ENCODE measurements around the gene CHCHD6.
"Not testable (repeated sequence)": the region's sequence is repeated elsewhere in the genome, so short reads cannot be mapped to it uniquely, and the experiment has no call there.

The CHCHD6 gene

GRCh38 chr3:126797563-126797962, 93.5 kb downstream of the CHCHD6 start:
- H3K27ac ChIP-seq = no peak overlapping the region
- H3K4me3 ChIP-seq = no peak overlapping the region

- H3K4me3 ChIP-seq = no peak overlapping the region
Observed at GRCh38 chr3:126798521-126798920, 94.5 kb downstream of the CHCHD6 start.

DNA sequence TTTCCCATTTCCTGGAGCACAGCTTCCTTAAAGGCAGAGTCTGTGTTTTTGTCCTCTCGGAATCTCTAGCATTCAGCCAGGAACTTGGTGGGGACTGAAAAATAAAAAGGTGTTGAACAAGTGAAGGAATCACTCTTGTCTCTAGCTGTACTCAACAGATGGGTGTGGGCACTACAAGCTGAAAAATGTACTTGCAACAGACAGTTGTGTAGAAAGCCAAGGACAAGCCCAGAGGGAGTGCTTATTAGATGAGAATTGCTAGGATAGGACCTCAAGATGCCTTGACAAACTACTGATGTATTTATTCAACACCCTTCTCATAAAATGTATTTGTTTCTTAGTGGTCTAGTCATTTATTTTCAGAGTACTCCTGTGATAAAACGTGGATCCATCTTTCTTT, 95.1 kb downstream of the CHCHD6 start:
- no peak overlapping the region for H3K27ac ChIP-seq
- no peak overlapping the region for H3K4me3 ChIP-seq

More at GRCh38 chr3:126798521-126798920, 94.5 kb downstream of the CHCHD6 start:
- no peak overlapping the region for H3K27ac ChIP-seq

DNA sequence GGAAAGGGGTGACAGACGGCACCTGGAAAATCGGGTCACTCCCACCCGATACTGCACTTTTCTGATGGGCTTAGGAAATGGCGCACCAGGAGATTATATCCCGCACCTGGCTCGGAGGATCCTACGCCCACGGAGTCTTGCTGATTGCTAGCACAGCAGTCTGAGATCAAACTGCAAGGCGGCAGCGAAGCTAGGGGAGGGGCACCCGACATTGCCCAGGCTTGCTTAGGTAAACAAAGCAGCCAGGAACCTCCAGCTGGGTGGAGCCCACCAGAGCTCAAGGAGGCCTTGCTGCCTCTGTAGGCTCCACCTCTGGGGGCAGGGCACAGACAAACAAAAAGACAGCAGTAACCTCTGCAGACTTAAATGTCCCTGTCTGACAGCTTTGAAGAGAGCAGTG, 97.3 kb downstream of the CHCHD6 start:
- not testable (repeated sequence) for H3K4me3 ChIP-seq, H3K27ac ChIP-seq

GRCh38 chr3:126807795-126808194, 103.8 kb downstream of the CHCHD6 start:
- Histone ChIP-seq H3K4me3 (no peak overlapping the region), H3K27ac (no peak overlapping the region)

GRCh38 chr3:126811530-126811929, 107.5 kb downstream of the CHCHD6 start:
- H3K27ac ChIP-seq = no peak overlapping the region
- no peak overlapping the region for H3K4me3 ChIP-seq

GRCh38 chr3:126816298-126816697, 112.3 kb downstream of the CHCHD6 start:
- H3K27ac ChIP-seq = no peak overlapping the region

GRCh38 chr3:126816986-126817777, 113.1 kb downstream of the CHCHD6 start:
- Histone ChIP-seq H3K27ac (peak overlapping the region in 2 of 21 experiments; percentile 18 to 38), H3K4me3 (no peak overlapping the region)

More at GRCh38 chr3:126816298-126816697, 112.3 kb downstream of the CHCHD6 start:
- no peak overlapping the region for H3K4me3 ChIP-seq

GRCh38 chr3:126817781-126818180, 113.7 kb downstream of the CHCHD6 start:
- peak overlapping the region in 2 of 21 experiments; percentile 18 to 38 for H3K27ac ChIP-seq
- no peak overlapping the region for H3K4me3 ChIP-seq

GRCh38 chr3:126818400-126819095, 114.5 kb downstream of the CHCHD6 start:
- Histone ChIP-seq H3K4me3 (no peak overlapping the region), H3K27ac (no peak overlapping the region)

DNA sequence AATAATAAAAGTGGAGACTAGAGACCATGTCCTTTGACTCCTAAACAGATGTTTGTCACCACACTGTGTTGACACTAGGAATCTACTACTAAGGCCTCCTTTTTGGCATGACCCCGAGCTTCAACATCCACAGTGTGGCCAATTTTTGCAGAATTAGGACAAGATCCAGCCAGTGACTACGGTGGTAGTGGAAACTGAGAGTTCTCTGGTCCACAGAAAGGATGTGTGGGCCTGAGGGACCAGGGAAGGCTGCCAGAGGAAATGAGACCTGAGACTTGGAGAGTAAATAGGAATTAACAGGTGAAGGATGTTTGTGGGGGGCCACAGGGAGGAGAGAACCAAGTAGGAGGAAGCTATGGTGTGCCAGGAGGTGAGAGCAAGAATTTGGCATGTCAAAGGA, 122.7 kb downstream of the CHCHD6 start:
- H3K27ac ChIP-seq = peak overlapping the region in 1 of 21 experiments; percentile 43
- no peak overlapping the region for H3K4me3 ChIP-seq

GRCh38 chr3:126827121-126827520, 123.1 kb downstream of the CHCHD6 start:
- H3K27ac ChIP-seq = peak overlapping the region in 2 of 21 experiments; percentile 24 to 35
- no peak overlapping the region for H3K4me3 ChIP-seq

GRCh38 chr3:126828306-126828705, 124.3 kb downstream of the CHCHD6 start:
- Histone ChIP-seq H3K27ac (peak overlapping the region in 6 of 21 experiments; percentile 6 to 66 (median 30)), H3K4me3 (no peak overlapping the region)

DNA sequence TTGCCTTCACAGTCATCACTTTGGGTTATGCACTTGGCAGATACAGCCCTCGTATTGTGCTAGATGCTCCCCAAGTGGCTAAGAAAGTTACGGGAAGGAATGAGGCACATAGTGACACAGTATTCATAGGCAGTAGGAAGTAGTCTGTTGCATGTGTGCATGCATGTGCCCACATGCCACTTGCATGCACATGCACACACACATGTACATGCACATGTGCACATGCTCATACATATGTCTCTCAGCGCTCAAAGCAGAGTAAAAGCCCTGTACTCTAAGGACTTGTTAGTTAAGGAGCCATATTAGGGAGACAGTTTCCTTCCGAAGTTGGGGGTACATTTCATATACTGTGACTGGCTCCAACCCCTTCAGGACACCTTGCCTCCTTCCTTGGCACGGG, 128.9 kb downstream of the CHCHD6 start:
- H3K4me3 ChIP-seq = no peak overlapping the region
- no peak overlapping the region for H3K27ac ChIP-seq

- Histone ChIP-seq H3K27ac (no peak overlapping the region), H3K4me3 (no peak overlapping the region)
Observed at GRCh38 chr3:126834596-126835471, 130.8 kb downstream of the CHCHD6 start.

DNA sequence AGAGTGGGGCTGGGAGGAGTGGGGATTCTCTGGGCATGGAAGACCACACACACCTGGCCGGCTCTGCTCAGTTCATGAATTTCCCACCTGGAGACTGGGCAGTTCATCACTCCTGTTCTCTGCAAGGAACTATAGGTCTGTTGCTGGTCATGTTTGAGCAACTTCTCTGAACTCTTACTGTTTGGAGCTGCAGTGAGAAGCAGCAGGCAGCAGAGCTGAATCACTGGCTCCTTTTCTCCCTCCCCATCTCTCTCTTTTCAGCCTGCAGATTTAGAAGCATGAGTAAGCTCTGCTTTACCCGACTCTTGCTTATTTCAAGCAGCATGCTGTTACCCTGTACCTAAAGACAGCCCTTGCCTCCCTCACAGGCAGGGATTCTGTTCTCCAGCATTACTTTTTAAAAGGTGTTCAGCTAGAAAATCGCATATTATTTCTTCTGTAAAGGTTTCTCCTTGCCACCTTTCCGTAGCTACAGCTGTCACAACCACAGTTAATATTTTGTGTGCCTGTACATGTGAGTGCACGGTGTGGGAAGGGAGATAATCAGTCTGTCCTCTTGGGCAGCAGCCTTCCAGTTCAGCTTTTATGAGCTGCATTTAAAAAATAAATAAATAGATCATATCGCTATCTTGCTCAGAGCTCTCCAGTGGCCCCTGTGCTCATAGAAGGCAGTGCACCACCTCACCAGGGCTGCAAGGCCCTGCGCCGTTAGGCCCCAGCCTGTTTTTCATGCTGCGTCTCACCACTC, 131.6 kb downstream of the CHCHD6 start:
- no peak overlapping the region for H3K27ac ChIP-seq
- H3K4me3 ChIP-seq = no peak overlapping the region

DNA sequence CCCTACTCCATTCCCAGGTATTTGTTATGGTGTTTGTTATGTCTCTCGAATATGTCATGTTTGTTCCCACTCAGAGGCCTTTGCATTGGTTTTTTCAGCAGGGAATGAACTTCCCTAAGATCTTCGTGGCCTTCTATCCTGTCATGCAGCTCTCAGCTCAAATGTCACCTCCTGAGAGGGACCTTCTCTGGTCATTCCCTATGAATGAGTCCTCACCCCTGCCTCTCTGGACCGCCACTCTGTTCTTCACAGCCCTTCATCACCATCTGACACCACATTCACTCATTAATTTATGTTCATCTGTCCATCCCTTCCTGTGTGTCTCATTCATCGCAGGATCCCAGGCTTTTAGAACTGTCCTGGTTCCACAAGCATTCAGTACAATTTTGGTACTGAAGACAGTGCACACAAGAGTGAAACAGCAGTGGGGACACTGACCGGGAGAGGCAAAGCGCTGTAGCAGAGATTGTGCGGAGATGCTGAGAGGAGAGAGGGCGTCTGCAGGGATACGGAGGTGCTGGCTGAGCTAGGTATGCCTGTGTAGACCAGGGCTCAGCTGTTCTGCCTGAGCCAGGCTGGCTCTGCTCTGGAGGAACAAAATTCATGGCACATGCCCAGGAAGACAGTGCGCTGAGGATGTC, 132.3 kb downstream of the CHCHD6 start:
- Histone ChIP-seq H3K27ac (no peak overlapping the region), H3K4me3 (no peak overlapping the region)

GRCh38 chr3:126837773-126838172, 133.7 kb downstream of the CHCHD6 start:
- Histone ChIP-seq H3K27ac (no peak overlapping the region), H3K4me3 (no peak overlapping the region)
